Measurements from ENCODE around the gene CCDC86.

DNA sequence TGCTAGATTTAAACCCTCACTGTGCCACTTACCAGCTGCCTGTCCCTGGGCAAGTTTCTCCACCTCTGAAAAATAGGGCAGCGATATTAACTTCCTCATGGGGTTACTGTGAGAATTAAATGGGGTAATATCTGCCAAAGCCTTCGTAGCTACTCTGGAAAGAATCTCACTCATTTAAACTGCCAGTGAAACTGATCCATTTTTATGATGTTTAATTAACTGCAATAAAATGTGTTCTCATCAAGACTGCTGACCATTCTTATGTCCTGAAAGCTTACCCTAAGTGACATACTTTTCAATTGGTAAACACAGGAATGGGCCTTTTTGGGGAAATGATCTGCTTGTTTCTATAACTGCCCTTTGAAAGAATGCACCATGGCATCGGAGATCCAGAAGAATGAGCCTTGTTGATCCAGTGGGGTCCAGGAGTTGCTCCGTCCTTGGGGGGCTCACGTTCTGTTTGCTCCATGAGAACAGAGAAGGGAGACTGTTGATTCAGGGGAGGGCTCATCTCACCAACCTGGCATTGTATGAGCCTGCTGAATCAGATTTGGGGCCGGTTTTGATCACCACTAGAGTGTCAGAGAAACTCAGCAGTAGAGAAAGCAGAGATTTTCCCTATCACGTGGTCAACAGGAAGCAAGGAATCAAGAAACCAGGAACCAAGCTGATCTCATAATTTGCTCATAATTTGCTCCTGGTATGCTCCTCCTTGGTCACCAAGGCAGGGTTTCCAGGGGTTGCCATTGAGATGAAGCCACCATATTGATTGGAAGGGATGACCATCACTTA lies 7.0 kb upstream of the CCDC86 start:
- TF ChIP-seq, protein P1, sequence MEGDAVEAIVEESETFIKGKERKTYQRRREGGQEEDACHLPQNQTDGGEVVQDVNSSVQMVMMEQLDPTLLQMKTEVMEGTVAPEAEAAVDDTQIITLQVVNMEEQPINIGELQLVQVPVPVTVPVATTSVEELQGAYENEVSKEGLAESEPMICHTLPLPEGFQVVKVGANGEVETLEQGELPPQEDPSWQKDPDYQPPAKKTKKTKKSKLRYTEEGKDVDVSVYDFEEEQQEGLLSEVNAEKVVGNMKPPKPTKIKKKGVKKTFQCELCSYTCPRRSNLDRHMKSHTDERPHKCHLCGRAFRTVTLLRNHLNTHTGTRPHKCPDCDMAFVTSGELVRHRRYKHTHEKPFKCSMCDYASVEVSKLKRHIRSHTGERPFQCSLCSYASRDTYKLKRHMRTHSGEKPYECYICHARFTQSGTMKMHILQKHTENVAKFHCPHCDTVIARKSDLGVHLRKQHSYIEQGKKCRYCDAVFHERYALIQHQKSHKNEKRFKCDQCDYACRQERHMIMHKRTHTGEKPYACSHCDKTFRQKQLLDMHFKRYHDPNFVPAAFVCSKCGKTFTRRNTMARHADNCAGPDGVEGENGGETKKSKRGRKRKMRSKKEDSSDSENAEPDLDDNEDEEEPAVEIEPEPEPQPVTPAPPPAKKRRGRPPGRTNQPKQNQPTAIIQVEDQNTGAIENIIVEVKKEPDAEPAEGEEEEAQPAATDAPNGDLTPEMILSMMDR (IDR thresholded peaks at IDR 0.05): no peak
- TF ChIP-seq POLR2A (IDR thresholded peaks at IDR 0.05): no peak
